ENCODE measurements around the gene RIMS4. TPM values are rescaled to one million over a fixed set of nuclear protein-coding genes. Genes with fewer than 3 reads are reported as not detected.
"Not testable (repeated sequence)": the region's sequence is repeated elsewhere in the genome, so short reads cannot be mapped to it uniquely, and the experiment has no call there.

The RIMS4 gene
- polyA plus RNA-seq, 1 donor from 2014 or later: not detected

DNA sequence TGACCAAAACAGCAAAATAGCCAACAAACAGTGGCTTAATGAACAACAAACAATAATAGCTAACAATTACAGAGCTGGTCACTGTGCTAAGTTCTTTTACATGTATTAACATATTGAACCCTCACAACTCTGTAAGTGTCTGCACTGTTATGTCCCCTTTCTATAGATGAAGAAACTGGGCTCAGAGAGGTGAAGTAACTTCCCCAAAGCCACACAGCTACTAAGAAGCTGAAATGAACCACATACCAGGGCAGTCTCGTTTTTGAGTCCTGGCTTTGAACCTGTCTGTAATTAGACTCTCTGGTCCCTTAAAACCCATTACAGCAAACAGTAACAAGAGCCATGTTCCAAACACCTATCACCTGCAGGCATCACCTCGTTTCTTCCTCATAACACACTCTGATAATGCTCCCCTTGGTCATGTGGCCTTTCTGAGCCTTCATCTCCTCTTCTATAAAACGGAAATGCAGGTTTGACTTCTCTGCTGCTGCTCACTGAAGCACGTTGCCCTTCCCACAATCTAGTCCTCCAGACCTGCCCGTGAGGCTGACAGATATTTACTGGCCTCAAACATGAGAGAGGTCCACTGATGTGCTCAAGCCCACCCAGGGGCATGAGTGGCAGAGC is 41.4 kb downstream of the RIMS4 start:
- peaks cover 11 to 22% (median 15%) of the 10 kb centered on the region in 3 donors for H3K4me1 Mint-ChIP-seq
- no peaks in the 10 kb centered on the region for H3K36me3 Mint-ChIP-seq
- no peak overlapping the region for H3K27ac Mint-ChIP-seq
- H3K4me3 Mint-ChIP-seq: no peak overlapping the region
- H3K9me3 Mint-ChIP-seq: no peaks in the 10 kb centered on the region
- peaks cover 11% of the 10 kb centered on the region for H3K27me3 Mint-ChIP-seq

DNA sequence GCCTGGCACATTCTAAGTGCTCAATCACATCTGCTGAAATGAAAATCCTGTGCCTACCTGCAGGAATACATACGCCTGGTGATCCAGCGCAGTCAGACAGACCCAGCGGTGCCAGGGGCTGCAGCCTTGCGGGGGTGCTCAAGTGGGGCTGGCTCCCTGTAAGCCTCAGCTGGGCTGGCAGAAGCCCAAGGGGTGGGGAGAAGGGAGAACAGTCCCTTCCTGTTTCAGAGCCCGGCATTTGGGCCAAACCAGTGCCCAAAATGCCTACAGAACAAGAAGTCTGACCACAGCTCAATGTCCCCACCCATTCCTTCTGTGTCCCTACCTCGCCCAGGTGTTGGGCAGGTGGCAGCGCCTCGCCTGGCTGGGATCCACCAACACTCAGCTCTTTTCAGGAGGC is 42.1 kb downstream of the RIMS4 start:
- Mint-ChIP-seq H3K4me1 (peaks cover 11 to 22% (median 15%) of the 10 kb centered on the region in 3 donors), H3K4me3 (no peak overlapping the region), H3K27ac (no peak overlapping the region), H3K9me3 (no peaks in the 10 kb centered on the region), H3K27me3 (peaks cover 11% of the 10 kb centered on the region), H3K36me3 (no peaks in the 10 kb centered on the region)

DNA sequence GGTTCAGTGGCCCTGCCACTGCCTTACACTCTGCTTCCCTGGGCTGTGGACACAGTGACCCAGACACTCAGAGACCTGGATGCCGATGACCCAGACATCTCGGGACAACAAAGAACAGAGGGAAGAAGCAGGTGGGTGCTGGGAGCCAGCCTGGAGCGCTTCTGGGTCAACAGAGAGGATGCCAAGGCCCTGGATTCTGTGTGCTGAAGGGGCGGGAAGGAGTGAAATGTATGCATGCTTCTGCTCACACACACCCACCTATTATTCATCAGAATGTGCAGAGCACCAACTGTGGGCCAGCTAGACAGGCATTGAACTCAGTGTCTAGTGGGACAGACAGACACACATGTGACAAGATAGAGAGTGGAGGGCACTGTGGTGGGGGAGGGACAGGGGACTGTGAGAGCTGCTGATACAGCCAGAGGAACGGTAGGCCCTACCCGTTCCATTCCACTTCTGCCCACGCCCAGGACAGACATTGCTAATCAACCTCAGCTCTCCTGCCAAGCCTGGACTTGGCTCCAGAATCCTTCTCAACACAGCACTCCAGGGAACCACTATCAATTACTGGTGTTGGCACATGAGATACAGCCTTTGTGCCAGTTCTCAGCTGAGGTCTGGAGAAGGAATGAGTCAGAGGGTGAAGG is 44.5 kb downstream of the RIMS4 start:
- Mint-ChIP-seq H3K9me3 (no peaks in the 10 kb centered on the region), H3K4me1 (peaks cover 10 to 17% (median 15%) of the 10 kb centered on the region in 3 donors), H3K36me3 (no peaks in the 10 kb centered on the region), H3K4me3 (no peak overlapping the region), H3K27me3 (peaks cover 4% of the 10 kb centered on the region), H3K27ac (peak overlapping the region in 1 of 3 donors; percentile 47)

DNA sequence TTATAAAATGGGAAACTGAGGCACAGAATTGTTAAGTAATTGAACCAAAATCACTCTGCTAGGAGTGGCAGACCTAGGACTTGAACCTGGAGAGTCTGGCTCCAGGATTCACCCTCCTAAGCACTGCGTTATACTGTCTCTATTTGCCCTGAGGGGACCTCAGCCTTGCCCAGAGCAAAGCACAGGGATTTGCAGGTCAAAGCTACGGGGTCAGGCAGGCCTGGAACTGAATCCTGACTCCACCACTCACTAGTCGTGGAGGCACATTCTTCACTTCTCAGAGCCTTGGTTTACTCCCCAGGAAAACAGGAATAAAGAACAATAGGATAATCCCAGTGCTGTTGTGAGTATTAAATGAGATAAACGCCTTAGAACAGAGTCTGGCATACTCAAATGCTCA is 45.3 kb downstream of the RIMS4 start:
- H3K27ac Mint-ChIP-seq: no peak overlapping the region
- H3K9me3 Mint-ChIP-seq: no peaks in the 10 kb centered on the region
- H3K4me3 Mint-ChIP-seq: no peak overlapping the region
- H3K36me3 Mint-ChIP-seq: no peaks in the 10 kb centered on the region
- peaks cover 4% of the 10 kb centered on the region for H3K27me3 Mint-ChIP-seq
- H3K4me1 Mint-ChIP-seq: peaks cover 4 to 13% (median 13%) of the 10 kb centered on the region in 3 donors

DNA sequence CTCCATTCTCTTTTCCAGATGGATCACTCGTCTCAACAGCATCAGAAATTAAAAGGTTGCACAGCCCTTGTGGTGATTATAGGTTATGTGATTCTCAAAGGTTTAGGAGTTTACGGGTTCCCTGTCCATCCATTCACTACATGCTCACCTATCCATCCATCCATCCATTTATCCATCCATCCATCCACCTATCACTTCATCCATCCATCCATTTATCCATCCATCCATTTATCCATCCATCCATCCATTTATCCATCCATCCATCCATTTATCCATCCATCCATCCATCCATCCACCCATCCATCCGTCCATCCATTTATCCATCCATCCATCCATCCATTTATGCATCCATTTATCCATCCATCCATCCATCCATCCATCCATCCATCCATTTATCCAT is 46.5 kb downstream of the RIMS4 start:
- not testable (repeated sequence) for H3K36me3 Mint-ChIP-seq, H3K9me3 Mint-ChIP-seq, H3K27ac Mint-ChIP-seq, H3K4me3 Mint-ChIP-seq, H3K4me1 Mint-ChIP-seq, H3K27me3 Mint-ChIP-seq

DNA sequence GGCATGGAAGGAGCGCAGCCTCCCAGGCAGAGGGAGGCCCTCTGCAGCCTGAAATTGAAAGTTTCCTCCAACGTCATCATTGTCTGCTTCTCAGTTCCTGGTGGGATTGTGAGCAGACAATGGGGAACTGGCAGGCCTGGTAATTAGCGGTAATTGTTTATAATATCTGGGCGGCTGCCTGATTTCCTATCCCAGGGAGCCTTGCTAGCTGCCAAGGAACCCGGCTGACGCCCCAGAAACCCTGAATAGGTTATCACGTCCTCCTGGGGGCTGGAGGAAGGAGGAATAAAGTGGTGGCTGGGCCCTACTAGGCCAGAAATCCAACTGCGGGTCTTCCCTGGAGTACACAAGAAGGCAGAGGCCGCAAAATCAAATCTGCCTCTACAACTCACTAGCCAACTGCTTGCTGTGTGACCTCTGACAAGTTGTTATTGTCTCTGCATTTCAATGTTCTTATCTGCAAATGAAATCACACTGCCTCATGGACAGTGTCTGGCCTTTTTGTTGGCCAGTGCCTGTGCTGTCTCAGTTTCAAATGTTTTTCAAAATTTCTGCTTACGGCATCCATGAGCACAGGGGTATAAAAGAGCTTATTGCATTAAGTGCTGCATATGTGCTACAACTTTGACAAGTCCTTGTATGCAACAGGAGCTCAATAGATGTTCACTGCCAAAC is 47.7 kb downstream of the RIMS4 start:
- H3K9me3 Mint-ChIP-seq: no peaks in the 10 kb centered on the region
- H3K27ac Mint-ChIP-seq: no peak overlapping the region
- no peaks in the 10 kb centered on the region for H3K36me3 Mint-ChIP-seq
- peaks cover 6% of the 10 kb centered on the region for H3K27me3 Mint-ChIP-seq
- H3K4me3 Mint-ChIP-seq: no peak overlapping the region
- H3K4me1 Mint-ChIP-seq: no peaks in the 10 kb centered on the region

DNA sequence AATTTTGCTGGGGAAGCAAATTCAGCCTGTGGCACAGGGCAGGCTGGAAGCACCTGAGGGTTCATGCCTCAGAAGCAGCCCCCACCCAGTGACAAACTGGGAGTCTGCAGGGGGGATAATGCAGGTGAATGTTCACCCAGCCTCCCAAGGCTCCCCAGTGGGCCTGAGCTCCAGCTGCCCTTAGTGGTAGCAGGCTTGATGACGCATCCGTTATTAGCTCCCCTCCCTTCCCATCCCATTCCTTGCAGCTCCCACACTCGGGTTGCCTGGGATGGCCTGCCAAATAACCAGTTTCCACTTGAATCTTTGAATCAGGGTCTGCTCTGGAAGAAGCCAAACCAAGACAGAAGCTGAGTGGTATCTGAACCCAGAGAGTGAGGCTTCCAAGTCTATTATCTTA is 48.9 kb downstream of the RIMS4 start:
- peaks cover 7% of the 10 kb centered on the region for H3K27me3 Mint-ChIP-seq
- H3K4me1 Mint-ChIP-seq: no peaks in the 10 kb centered on the region
- peaks cover 2% of the 10 kb centered on the region for H3K36me3 Mint-ChIP-seq
- H3K27ac Mint-ChIP-seq: no peak overlapping the region
- no peak overlapping the region for H3K4me3 Mint-ChIP-seq
- H3K9me3 Mint-ChIP-seq: peaks cover 0 to 2% (median 0%) of the 10 kb centered on the region in 3 donors

DNA sequence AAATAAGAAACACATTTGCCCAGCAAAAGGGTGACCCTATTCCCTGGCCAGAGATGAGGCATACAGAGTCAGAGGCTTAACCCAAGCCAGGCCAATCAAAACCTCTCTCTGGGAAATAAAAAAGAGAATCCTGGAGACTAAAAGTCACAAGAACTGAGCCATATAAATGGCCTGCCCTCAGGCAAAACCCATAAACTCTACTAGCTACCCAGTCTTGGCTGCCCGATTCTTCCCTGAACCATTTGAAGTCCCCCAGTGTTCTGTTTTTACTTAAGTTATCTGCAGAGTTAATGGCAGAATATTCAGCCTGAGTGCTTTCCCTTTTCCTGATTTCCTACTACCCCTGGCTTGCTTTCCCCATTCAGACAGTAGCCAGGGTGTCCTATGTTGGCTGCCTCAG is 50.8 kb downstream of the RIMS4 start:
- Mint-ChIP-seq H3K36me3 (peaks cover 2% of the 10 kb centered on the region), H3K4me1 (no peaks in the 10 kb centered on the region), H3K27ac (no peak overlapping the region)

DNA sequence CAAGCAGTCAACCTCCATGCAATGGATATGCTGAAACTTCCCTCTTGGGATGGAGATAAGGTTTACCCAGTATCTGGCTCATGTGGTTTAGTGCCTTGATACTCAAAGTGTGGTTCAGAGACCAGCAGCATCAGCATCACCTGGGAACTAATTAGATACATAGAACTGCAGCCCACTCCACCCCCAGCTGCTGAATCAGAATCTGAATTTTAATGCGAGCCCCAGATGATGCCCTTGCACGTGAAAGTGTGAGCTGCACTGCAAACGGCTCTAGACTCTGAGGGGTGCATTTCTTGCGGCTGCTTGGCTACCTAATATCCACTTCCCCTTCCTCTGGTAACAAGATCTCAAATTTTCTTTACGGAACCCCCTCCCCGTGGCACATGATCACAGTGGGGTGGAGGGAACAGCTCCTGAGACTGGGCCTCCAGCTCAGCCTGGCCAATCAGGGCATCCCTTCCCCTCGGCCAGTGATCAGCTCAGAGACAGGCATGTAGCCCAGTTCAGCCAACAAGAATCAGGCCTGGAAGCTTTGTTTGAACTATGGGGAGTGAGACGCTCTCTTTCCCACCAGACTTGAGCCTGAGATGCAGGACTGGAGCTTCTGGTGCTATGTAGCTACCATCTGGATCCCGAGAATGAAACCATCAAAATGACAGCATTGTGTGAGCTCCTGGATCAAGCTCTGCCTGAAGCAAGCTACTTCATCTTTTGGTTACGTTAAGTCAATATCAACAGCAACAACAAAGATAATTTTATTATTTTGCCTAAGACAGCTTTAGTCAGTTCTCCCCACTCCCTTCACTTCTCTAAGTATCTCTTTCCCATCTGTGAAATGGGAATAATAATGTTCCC is 51.9 kb downstream of the RIMS4 start:
- Mint-ChIP-seq H3K27ac (no peak overlapping the region), H3K4me3 (no peak overlapping the region), H3K36me3 (peaks cover 2% of the 10 kb centered on the region), H3K27me3 (peaks cover 4% of the 10 kb centered on the region), H3K9me3 (peaks cover 0 to 2% (median 0%) of the 10 kb centered on the region in 3 donors), H3K4me1 (no peaks in the 10 kb centered on the region)

More for the DNA sequence above, 50.8 kb downstream of the RIMS4 start:
- Mint-ChIP-seq H3K9me3 (peaks cover 0 to 2% (median 0%) of the 10 kb centered on the region in 3 donors), H3K4me3 (no peak overlapping the region), H3K27me3 (peaks cover 4% of the 10 kb centered on the region)

DNA sequence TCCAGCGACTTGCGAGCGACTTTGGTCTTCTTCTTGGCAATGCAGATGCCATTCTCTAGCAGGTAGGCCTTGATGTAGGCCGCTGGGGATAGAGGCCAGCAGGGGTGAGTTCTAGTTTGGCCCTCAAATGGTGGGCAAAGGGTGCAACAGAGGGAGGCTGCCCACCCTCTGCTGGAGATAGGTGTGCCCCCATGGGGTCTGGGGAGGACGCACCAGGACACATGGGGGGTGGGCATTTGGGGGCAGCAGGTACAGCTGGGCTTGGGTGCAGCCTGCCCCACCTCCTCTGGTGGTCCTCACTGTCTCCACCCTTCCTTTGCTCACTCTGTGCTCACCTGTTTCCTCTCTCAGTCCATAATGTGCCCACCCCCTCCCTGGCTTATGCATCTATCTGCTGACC is 53.4 kb downstream of the RIMS4 start:
- Mint-ChIP-seq H3K27ac (no peak overlapping the region), H3K27me3 (peaks cover 5% of the 10 kb centered on the region)

DNA sequence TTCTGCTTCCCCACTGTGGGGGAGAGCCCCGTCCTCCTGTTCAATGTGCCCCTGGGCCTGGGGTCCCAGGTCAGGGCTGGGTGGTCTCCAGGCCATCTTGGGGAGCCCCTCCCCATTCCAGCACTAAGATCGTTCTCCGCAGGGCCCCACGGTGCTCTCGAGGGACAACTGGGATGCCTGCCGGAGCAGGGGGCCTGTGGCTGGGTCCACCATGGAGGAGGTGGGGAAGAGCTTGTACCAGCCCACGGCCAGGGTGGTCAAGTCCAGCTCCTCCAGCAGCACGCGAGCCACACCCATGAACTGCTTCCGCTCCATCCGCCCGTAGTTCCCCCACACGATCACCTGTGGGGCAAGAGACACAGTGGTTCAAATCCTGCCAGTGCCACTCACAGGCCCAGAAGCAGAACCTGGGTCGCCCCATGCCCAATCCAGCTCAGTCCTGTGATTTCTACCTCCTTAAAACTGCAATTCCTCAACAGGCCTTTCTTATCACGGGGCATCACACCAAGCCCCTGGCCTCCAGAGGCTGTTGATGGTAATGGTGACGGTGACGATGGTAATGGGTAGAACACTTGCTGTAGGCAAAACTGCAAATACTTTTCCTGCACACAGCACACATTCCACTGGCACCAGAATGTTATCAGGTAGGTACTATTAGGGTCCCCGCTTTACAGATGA is 54.2 kb downstream of the RIMS4 start:
- Mint-ChIP-seq H3K27ac (no peak overlapping the region), H3K4me1 (no peaks in the 10 kb centered on the region), H3K27me3 (peaks cover 5% of the 10 kb centered on the region), H3K36me3 (peaks cover 2% of the 10 kb centered on the region), H3K9me3 (peaks cover 0 to 2% (median 0%) of the 10 kb centered on the region in 3 donors), H3K4me3 (no peak overlapping the region)

More for the DNA sequence above, 53.4 kb downstream of the RIMS4 start:
- H3K9me3 Mint-ChIP-seq: peaks cover 0 to 2% (median 0%) of the 10 kb centered on the region in 3 donors
- peaks cover 2% of the 10 kb centered on the region for H3K36me3 Mint-ChIP-seq
- H3K4me1 Mint-ChIP-seq: no peaks in the 10 kb centered on the region
- no peak overlapping the region for H3K4me3 Mint-ChIP-seq

DNA sequence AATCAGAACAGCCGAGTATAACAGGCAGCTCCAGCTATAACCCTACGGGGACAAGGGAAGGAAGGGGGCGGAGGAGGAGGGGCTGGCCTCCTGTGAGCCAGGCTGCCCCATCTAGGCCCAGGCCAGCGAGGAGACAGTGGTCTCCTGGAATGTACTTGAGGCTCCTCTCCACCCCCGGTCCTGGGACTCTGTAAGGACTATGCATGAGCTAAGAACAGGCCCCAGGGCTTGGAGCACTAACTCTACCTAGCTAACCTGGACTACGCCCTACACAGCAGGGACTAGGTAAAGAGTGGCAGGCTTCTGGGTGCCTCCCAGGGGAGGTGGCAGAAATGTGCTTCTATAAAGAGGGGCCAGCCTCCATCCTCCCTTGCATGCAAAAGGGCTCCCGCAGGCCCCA is 55.8 kb downstream of the RIMS4 start:
- Mint-ChIP-seq H3K27ac (no peak overlapping the region), H3K4me1 (no peaks in the 10 kb centered on the region), H3K36me3 (peaks cover 2% of the 10 kb centered on the region), H3K27me3 (peaks cover 6% of the 10 kb centered on the region), H3K4me3 (no peak overlapping the region), H3K9me3 (peaks cover 0 to 2% (median 0%) of the 10 kb centered on the region in 3 donors)

DNA sequence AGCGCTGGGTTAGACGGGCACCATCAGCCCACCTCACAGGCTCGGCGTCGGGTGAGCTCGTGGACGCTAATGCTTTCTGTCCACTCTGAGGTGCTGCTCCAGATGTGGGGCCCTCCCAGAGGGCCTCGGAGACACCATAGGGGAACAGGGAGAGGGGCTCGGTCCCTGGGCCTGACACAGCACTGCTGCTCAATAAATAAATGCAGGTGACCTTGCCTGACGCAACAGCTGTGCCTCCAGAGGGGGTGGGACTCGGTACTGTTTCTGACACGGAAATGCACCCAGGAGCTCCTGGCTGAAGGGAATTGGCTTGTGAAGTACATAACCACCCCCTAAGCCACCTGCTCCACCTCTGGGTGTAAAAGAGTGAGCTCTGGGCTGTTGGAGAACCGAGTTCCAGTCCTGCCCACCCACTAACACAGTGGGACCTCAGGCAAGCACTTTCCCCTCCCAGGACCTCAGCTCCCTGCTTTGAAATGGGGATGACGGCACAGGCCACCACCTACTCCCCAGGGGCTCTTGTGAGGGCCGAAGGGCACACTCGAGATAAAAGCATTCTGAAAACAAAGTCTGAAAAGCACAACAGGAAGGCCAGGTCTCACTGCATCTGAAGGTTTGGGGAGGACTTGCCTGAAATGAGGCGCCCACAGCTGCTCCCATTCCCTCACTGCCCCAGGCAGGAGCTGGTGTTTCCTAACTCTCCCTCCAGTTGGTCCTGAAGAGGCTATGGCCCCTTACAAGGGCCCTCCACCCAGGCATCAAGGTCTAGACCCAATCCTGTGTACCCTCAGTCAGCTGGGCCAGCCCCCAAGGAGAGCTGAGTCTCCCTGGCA is 58.0 kb downstream of the RIMS4 start:
- Mint-ChIP-seq H3K36me3 (peaks cover 2% of the 10 kb centered on the region), H3K27me3 (peaks cover 11% of the 10 kb centered on the region), H3K27ac (no peak overlapping the region), H3K9me3 (peaks cover 0 to 2% (median 0%) of the 10 kb centered on the region in 3 donors), H3K4me3 (no peak overlapping the region), H3K4me1 (peaks cover 0 to 3% (median 2%) of the 10 kb centered on the region in 3 donors)
